GM12891 (cell line): Measurements from ENCODE around the gene TRUB1.

Source experiments
- POLR2A ChIP-seq: IDR thresholded peaks from 2 replicates; pipeline ENCODE4 v1.6.1; 2011; ENCODE audit warnings: low read depth, low read length, control low read depth
- POLR2AphosphoS5 ChIP-seq: IDR thresholded peaks from 2 replicates; pipeline ENCODE4 v1.6.1; 2011; ENCODE audit warnings: low read depth, low read length, control low read depth
- SPI1 ChIP-seq: IDR thresholded peaks from 2 replicates; pipeline ENCODE4 v1.6.1; 2011; ENCODE audit warnings: low read depth, low read length, control low read depth
- TAF1 ChIP-seq: IDR thresholded peaks from 2 replicates; pipeline ENCODE4 v1.6.1; 2011; ENCODE audit warnings: low read depth, low read length, control low read depth

DNA sequence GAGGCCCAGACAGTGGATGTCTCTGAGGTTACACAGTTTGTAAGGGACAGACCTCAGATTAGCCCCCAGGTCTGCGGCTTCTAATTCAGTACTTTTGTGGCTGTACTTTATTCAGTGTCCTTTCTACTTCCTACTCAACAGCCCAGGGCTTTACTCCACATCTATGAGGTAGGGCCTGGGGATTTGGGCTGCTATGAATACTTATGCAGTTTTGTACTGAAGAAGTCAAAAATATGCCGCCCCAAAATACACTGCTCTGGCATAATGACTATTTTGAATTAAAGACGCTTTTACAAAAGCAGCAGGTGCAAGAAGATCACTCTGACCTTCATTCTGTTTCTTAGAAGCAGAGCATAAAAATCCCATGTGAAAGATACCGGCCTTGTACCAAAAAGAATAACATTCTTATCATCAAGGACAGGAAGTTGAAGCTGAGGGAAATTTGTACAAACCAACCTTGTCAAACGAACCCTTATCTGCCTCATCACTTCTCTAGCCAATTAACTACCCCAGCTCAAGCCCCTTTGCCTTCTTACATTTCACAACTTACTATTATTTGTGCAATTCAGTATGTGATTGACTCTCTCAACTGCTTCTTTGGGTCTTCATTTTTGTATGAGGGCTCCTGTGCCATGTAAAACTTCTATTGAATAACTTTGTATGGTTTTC lies 26.1 kb upstream of the TRUB1 start:
- no peak for TF ChIP-seq POLR2A
- TF ChIP-seq TAF1: no peak
- TF ChIP-seq POLR2AphosphoS5: no peak
- no peak for TF ChIP-seq SPI1
